ENCODE results near the gene PARD3.

DNA sequence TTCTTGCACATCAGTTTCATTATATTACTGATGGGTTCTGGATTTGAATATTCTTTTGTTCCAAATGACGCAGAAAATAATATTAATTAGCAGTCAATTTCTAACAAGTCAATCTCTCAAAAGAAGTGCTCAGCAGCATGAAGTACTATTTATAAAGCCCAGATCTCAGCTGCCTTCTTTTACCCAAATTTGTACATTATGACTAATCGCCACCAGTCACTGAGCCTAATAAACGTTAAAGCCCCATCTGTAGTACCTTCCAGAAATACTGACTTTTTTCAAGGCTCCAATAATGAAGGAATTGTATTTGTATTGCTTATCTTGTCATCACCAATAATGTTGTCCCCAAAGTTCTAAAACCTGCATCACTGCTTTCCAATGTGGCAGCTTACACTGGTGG lies 540.2 kb downstream of the PARD3 start:
- TF ChIP-seq CEBPB (IDR thresholded peaks at IDR 0.05; ENCODE audit: borderline replicate concordance in 1 of 2, low read depth in 2 of 2, low read length in 2 of 2): no peak
- TF ChIP-seq, protein P1, sequence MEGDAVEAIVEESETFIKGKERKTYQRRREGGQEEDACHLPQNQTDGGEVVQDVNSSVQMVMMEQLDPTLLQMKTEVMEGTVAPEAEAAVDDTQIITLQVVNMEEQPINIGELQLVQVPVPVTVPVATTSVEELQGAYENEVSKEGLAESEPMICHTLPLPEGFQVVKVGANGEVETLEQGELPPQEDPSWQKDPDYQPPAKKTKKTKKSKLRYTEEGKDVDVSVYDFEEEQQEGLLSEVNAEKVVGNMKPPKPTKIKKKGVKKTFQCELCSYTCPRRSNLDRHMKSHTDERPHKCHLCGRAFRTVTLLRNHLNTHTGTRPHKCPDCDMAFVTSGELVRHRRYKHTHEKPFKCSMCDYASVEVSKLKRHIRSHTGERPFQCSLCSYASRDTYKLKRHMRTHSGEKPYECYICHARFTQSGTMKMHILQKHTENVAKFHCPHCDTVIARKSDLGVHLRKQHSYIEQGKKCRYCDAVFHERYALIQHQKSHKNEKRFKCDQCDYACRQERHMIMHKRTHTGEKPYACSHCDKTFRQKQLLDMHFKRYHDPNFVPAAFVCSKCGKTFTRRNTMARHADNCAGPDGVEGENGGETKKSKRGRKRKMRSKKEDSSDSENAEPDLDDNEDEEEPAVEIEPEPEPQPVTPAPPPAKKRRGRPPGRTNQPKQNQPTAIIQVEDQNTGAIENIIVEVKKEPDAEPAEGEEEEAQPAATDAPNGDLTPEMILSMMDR (IDR thresholded peaks at IDR 0.05 in 2 of 3, conservative IDR thresholded peaks at IDR 0.05 in 1 of 3; ENCODE audit: control insufficient read depth in 2 of 3, extremely low read depth in 1 of 3, insufficient read depth in 1 of 3, low read depth in 3 of 3, low read length in 3 of 3): no peak
- TF ChIP-seq HDAC2 (IDR thresholded peaks at IDR 0.05): no peak
- TF ChIP-seq ZNF207 (IDR thresholded peaks at IDR 0.05; ENCODE audit: borderline replicate concordance): no peak
- TF ChIP-seq RAD21 (IDR thresholded peaks at IDR 0.05; ENCODE audit: insufficient read depth, low read depth, low read length): no peak
- TF ChIP-seq CHD2 (IDR thresholded peaks at IDR 0.05; ENCODE audit: borderline replicate concordance, low read depth, low read length): no peak
- TF ChIP-seq BMI1 (IDR thresholded peaks at IDR 0.05; ENCODE audit: borderline replicate concordance): no peak
- TF ChIP-seq, protein P2, sequence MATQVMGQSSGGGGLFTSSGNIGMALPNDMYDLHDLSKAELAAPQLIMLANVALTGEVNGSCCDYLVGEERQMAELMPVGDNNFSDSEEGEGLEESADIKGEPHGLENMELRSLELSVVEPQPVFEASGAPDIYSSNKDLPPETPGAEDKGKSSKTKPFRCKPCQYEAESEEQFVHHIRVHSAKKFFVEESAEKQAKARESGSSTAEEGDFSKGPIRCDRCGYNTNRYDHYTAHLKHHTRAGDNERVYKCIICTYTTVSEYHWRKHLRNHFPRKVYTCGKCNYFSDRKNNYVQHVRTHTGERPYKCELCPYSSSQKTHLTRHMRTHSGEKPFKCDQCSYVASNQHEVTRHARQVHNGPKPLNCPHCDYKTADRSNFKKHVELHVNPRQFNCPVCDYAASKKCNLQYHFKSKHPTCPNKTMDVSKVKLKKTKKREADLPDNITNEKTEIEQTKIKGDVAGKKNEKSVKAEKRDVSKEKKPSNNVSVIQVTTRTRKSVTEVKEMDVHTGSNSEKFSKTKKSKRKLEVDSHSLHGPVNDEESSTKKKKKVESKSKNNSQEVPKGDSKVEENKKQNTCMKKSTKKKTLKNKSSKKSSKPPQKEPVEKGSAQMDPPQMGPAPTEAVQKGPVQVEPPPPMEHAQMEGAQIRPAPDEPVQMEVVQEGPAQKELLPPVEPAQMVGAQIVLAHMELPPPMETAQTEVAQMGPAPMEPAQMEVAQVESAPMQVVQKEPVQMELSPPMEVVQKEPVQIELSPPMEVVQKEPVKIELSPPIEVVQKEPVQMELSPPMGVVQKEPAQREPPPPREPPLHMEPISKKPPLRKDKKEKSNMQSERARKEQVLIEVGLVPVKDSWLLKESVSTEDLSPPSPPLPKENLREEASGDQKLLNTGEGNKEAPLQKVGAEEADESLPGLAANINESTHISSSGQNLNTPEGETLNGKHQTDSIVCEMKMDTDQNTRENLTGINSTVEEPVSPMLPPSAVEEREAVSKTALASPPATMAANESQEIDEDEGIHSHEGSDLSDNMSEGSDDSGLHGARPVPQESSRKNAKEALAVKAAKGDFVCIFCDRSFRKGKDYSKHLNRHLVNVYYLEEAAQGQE (IDR thresholded peaks at IDR 0.05; ENCODE audit: low read depth, low read length): no peak
- no peak for TF ChIP-seq RFX5 (IDR thresholded peaks at IDR 0.05; ENCODE audit: low read depth, low read length)
- TF ChIP-seq POLR2AphosphoS5 (IDR thresholded peaks at IDR 0.05; ENCODE audit: low read length): no peak
- no peak for TF ChIP-seq YY1 (IDR thresholded peaks at IDR 0.05; ENCODE audit: low read depth, low read length)
- no peak for TF ChIP-seq EZH2 (IDR thresholded peaks at IDR 0.05; ENCODE audit: borderline replicate concordance, control insufficient read depth, low read depth, low read length)
- no peak for TF ChIP-seq POLR2A (IDR thresholded peaks at IDR 0.05; ENCODE audit: low read depth, low read length)
- TF ChIP-seq, protein P3, sequence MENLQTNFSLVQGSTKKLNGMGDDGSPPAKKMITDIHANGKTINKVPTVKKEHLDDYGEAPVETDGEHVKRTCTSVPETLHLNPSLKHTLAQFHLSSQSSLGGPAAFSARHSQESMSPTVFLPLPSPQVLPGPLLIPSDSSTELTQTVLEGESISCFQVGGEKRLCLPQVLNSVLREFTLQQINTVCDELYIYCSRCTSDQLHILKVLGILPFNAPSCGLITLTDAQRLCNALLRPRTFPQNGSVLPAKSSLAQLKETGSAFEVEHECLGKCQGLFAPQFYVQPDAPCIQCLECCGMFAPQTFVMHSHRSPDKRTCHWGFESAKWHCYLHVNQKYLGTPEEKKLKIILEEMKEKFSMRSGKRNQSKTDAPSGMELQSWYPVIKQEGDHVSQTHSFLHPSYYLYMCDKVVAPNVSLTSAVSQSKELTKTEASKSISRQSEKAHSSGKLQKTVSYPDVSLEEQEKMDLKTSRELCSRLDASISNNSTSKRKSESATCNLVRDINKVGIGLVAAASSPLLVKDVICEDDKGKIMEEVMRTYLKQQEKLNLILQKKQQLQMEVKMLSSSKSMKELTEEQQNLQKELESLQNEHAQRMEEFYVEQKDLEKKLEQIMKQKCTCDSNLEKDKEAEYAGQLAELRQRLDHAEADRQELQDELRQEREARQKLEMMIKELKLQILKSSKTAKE (IDR thresholded peaks at IDR 0.05; ENCODE audit: low read depth, poor library complexity, severe bottlenecking): no peak

All from GM12878 (cell line).